GM20431 (cell line): ENCODE measurements around the gene EIF2B4.
"Not testable (repeated sequence)": the region's sequence is repeated elsewhere in the genome, so short reads cannot be mapped to it uniquely, and the experiment has no call there.

Experiments used
- in situ Hi-C: fragments of 300-500 bp; cut with MseI, MboI; formaldehyde crosslinking; loops from one replicate; pipeline ENCODE4 v1.15.0; 2020; ENCODE audit warnings: low sequenced_read_pairs; ENCODE audit not compliant: unreplicated experiment

The EIF2B4 gene

DNA sequence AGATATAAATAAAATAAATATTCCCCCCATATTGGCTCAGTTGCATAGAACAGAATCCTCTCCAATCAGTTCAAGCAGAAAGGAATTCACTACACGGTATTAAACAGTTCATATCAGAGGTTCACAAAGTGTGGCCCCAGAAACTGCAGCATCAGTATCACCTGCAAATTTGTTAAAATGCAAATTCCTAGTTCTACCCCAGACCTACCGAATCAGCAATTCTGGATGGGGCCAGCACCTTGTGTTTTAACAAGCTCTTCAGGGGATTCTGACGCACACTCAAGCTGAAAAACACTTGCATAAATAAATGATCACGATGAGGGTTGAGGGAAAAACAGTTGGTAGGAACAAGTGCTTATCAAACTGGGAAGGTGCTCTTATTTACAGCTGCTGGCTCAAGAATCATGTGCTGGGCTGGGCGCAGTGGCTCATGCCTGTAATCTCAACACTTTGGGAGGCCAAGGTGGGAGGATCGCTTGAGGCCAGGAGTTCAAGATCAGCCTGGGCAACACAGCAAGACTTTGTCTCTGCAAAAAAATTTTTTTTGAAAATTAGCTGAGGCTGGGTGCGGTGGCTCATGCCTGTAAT, 19.9 kb downstream of the EIF2B4 start:
- in situ Hi-C loops, result no loop called here

DNA sequence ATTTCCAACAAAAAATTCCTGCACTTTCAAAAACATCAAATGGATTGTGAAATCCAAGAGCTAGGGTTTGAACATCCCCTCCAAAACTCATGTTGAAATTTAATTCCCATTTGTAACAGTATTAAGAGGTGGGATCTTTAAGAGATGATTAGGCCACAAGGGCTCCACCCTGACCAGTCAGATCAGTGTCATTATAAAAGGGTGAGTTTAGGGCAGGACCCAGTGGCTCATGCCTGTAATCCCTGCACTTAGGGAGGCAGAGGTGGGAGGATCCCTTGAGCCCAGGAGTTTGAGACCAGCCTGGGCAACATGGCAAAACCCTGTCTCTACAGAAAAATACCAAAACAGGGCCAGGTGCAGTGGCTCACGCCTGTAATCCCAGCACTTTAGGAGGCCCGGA, 22.5 kb downstream of the EIF2B4 start:
- in situ Hi-C loops, result no loop called here

DNA sequence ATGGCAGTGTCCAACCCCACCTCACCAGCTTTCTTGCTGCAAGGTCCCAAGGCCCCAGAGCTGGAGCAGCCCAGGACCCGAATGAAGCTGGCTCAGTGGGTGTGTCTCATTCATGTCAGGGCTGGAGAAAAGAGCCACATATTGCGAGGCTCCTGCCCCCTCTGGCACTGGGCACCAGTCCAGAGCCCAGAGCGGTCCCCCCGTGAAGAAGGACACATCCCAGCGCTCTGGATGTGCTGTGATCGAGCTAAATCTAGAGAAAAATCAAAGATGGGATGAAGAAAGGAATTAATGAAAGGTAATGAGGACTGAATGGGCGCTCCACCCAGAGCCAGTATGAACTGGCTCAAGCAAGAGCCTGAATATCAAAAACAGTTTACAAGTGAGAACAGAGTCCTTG, 34.0 kb downstream of the EIF2B4 start:
- in situ Hi-C loops, result no loop called here

DNA sequence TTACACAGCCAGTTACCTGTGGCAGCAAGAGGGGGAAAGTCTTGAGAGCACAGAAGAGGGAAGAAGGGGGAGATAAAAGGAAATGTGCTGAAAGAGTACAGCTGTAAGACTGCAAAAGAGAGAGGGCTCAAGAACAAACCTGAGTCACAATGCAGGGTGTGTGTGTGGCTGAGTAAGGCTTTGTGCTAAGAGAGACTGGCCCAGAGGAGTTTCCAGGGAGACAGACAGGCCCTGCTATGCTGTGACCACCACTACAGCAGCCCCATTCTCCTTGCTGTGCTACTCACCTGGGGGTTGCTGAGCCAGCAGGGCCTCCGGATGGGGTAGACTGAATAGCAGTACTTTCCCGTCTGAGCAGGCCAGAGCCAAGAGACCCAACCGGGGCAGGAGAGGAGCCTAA, 34.8 kb downstream of the EIF2B4 start:
- in situ Hi-C loops, result no loop called here

DNA sequence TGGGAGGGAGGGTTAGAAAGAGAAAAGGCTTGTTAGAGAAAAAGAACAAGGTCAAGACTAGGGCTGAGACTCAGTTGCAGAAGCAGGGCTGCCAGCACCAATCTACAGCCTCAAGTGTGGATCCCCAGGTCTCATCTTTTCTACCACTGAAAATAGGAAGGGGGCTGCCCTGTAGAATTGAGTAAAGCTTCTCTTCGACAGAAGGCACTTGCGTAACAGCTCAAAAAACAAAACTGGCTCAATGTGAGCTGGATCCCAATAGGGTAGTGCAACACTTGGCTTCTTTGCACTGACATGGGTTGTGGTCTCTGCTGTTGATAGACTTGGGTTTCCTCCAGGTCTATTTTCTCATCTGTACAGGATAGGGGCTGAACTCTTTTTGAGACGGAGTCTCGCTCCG, 45.4 kb downstream of the EIF2B4 start:
- in situ Hi-C loops, result no loop called here

DNA sequence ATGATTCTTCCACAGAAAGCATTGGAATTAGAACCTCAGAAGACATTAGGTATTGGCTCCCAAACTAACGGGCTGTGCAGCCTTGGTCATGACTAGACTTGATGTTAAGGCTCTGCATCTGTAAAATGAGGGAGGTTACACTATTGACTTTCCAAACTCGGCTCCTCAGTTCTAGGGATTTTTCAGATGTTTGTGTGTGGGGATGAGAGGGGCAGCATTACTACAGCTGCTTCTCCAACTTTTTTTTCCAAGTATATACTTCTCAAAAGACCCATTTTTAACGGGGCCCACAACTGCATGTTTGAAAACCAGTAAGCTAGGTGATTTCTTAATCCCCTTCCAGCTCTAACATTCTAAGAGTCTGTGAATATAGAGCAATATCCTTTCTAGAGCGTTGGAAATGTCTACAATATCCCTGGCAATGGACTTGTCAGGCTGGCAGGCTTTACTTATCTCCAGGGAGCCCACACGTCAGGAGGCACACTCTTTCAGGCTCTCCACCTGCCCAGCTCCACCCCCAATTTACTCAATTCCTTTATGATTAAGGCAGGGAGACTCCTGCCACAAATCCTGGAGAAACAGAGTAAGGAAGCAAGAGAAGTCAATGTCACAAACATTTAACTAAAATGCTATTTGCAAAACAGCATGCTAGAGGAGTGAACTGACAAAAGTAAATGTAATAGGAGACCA, 46.4 kb downstream of the EIF2B4 start:
- in situ Hi-C loops, result no loop called here

DNA sequence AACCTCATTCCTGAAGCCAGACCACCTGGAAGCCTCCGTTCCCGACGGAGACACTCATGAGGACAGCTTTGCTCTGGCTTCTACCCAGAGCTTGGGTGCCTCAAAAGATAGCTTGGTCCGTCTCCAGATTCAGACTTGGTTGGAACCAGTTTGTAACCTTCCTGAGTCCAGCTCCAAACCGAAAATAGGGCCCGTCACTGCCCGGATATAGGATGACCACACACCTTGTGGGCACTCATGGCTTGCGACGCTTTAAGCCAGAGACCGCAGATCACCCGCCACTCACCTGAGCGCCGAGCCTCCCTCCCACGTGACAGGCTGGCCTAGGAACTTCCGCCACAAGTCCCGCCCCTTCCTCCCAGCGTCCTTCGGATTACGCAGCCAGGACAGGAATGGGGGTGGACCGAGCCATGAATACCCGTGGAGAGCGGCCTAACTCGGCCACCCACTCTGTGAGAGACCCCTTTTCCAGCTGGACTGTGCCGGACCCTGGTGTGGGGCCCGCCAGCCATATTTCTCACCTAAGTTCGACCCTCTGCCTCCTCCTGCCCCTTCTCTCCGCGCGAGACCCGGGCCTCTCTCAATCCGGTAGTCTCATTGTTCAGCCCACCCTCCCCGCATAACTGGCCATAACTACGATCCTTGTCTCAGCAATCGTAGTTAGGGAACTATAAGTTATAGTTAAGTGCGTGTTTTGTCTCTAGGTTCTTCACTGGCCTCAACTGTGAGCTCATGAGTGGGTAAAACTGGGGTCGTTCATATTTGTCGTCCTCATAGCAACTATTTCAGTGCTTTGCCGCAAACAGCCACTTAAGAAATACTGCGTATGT, 47.2 kb downstream of the EIF2B4 start, which contains the start of gene MPV17:
MPV17 (minus strand) TSS at position 332 of the 830 bp plus-strand sequence. CDS start 580 bp downstream, outside the sequence.
- in situ Hi-C loops, result no loop called here

DNA sequence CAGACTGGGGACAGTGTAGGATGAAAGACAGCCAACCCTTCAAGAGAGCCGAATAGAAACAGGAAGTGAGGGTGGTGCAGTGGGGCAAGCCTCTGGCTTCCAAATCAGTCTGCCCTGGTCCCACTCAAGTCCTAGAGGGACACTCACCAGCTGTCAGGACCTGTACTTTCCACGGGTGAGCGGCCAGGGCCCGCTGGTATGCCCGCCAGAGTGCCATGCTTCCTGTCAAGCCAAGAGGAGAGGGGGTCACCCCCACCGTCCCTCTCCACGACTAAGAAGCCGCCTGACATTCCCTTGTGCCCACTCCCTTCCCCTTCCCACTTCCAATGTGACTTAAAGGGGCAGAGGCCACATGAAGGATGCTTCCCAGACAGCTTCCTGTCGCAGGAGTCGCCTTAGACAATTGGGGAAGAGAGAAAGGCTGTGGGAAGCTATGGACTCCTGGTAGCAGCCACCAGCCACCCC, 47.8 kb downstream of the EIF2B4 start:
- in situ Hi-C loops, result no loop called here

DNA sequence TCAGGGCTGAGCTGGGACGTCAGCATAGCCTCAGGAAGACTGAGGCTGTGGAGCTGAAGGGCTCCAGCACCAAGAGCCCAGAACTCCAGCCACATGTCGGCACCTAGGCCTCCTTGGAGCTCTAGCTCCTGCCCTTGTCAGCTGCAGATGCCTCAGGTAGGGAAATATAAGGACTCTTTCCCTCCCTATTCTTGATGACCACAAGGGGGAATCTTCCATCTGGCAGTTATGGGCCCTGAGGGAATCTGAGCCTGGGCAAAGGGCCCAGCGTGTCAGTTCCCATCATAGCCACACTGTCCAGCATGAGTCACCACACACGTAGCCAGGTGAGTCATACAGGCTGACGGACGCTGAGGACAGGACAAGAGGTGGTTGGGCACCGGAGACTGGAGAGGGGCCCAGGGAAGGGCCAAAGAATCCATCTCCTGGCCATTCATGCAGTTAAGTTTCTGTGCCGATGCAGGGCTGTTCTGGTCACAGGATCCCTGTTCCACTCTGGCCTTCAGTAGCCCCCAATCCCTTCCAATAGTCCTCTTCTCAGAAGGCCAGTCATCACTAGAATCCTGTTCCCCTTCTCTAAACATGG, 49.1 kb downstream of the EIF2B4 start:
- in situ Hi-C loops, result no loop called here

DNA sequence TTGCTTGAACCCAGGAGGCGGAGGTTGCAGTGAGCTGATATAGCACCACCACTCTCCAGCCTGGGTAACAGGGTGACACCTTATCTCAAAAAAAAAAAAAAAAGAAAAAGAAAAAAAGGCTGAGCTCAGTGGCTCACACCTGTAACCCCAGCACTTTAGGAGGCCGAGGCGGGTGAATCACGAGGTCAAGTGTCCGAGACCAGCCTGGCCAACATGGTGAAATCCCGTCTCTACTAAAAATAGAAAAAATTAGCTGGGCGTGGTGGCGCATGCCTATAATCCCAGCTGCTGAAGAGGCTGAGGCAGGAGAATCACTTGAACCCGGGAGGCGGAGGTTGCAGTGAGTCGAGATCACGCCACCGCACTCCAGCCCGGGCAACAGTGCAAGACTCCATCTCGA, 50.3 kb downstream of the EIF2B4 start:
- in situ Hi-C loops, result not testable (repeated sequence)

DNA sequence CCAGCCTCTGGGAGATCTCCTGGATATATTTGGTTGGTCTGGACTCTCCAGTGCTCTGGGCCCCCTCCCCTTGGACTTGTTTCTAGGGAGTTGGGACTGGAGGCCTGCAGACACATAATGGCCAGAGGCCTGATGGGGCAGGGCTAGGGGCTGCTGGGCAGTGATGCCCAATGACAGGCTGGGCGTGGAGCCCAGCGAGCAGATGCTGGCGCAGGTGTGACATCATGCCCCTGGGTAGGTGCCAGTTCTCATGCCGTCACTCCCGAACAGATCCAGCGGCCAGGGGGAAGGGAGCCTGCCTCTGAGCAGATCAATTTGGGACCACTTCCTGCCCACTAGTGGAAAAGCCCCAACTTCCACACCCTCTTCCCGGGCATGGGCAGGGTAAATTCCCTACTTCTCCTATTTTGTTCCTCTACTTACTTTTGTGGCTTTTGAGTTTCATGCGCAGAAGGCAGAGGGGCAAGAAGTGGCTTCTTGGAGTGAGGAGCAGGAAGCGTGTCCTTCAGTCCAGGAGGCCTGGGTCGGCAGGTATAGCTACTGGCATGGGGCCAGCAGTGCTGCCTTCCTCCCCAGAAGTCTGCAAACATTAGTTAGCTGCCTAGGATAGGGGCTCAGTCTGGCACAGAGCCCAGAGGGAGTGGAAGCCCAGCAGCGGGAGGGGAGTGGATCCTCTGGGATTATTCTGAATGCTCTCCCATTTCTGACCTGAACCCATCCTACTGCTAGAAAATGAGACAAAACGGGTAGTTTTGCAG, 53.3 kb downstream of the EIF2B4 start:
- in situ Hi-C loops, result no loop called here

DNA sequence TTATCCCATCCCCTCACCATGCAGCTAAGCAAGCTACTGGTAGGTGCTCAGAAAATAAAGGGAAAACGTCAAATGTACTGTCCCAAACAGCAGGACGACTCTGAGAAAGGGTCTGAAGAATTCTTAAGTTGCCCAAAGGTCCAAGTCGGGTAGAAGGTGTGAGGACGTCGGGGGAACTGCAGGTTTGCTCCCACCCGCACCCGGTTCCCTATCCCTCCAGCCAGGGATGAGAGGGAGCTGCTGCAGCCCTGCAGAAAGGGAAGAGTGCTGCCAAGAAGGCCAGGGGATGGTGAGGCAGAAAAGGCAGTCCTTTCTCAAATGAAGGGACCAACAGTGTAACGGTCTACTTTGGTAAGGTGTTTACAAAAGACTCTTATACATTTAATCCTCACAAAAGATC, 55.0 kb downstream of the EIF2B4 start:
- in situ Hi-C loops, result no loop called here

DNA sequence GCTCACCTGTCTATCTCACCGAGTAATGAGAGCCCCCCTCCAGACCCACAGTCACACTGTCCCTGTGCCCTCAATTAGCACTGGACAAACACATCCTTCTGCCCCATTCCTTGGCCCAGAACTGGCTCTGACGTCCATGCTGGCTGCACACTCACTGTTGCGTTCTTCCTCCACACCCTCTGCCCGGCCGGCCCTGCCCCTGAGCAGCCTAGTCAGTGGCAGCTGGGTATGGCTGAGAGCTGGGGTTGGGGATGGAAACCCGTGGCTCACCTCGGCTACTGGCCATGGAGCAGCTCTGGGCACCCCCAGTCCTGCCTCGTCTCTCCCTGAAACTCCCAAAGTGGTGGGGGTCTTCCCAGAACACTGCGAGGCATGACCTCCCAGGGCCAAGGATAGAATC, 55.4 kb downstream of the EIF2B4 start:
- in situ Hi-C loops, result no loop called here
